CD4-positive, alpha-beta T cell treated with Interleukin-6 at 100 ng/mL for 8 hours (primary cell): ENCODE results near the gene LDAH.
A peak's percentile ranks its signal among the peaks of the same experiment; 100 is the strongest.

ENCODE experiments used
- DNase-seq: peaks from one replicate; pipeline ENCODE4 v3.0.0-alpha.2; 2020; ENCODE audit warnings: mixed read lengths, low spot score

The LDAH gene

GRCh38 chr2:20667151-20667530, 155.8 kb downstream of the LDAH start:
- no peak for DNase-seq

GRCh38 chr2:20666304-20667150, 156.4 kb downstream of the LDAH start, which contains the start of gene GDF7:
Gene GDF7 (plus strand): TSS chr2:20667144. CDS start chr2:20667240, 96 bp downstream.
- no peak for DNase-seq

GRCh38 chr2:20666005-20666303, 156.9 kb downstream of the LDAH start:
- DNase-seq: no peak

GRCh38 chr2:20665243-20666004, 157.5 kb downstream of the LDAH start:
- no peak for DNase-seq

- DNase-seq: no peak
Measured at GRCh38 chr2:20664431-20665242, 158.3 kb downstream of the LDAH start.

- DNase-seq: no peak
Measured at GRCh38 chr2:20664071-20664390, 158.9 kb downstream of the LDAH start.

- no peak for DNase-seq
Measured at GRCh38 chr2:20663196-20664070, 159.5 kb downstream of the LDAH start.

- DNase-seq: no peak
Measured at GRCh38 chr2:20662308-20662937, 160.5 kb downstream of the LDAH start.

GRCh38 chr2:20661421-20662307, 161.2 kb downstream of the LDAH start:
- DNase-seq: peak; percentile 69

- no peak for DNase-seq
Measured at GRCh38 chr2:20660506-20661420, 162.1 kb downstream of the LDAH start.

GRCh38 chr2:20657522-20658235, 165.2 kb downstream of the LDAH start:
- no peak for DNase-seq

- DNase-seq: no peak
Measured at GRCh38 chr2:20656561-20656960, 166.3 kb downstream of the LDAH start.

GRCh38 chr2:20654535-20654813, 168.4 kb downstream of the LDAH start:
- DNase-seq: no peak

- no peak for DNase-seq
Measured at GRCh38 chr2:20653695-20654534, 169.0 kb downstream of the LDAH start.

- no peak for DNase-seq
Measured at GRCh38 chr2:20652673-20653575, 170.0 kb downstream of the LDAH start.

GRCh38 chr2:20652141-20652540, 170.8 kb downstream of the LDAH start:
- no peak for DNase-seq

GRCh38 chr2:20651731-20652099, 171.2 kb downstream of the LDAH start:
- DNase-seq: no peak
